GM12878 (cell line): Measurements from ENCODE around the gene KCNK5. TPM values are rescaled to one million over a fixed set of nuclear protein-coding genes. Genes with fewer than 3 reads are reported as not detected.

Experiments
- ATAC-seq: fragments of 200-7000 bp; cut with Tn5 transposase; 3 replicates; pipeline ENCODE4 v1.9.1; 2020; ENCODE audit warnings: mild to moderate bottlenecking, moderate library complexity
- BruUV-seq: library from RNA; stranded (reverse); fragments of 400-500 nt; replicated peaks from 2 replicates; lab custom pipeline; 2021; lab: Mats Ljungman, UMichigan
- CTCF ChIA-PET: fragments of 300-600 bp; sonication (Branson Sonifier 250); formaldehyde crosslinking; extraction: SDS; loops from one replicate; lab custom pipeline; 2021; ENCODE audit warnings: inconsistent platforms; lab: Yijun Ruan, JAX
- POLR2A ChIA-PET: fragments of 350-600 bp; formaldehyde crosslinking; extraction: SDS; loops from one replicate; lab custom pipeline; 2021; ENCODE audit warnings: inconsistent platforms; lab: Charles Lee
- RAD21 ChIA-PET: fragments of 300-600 bp; sonication (Branson Sonifier 250); formaldehyde crosslinking; loops from one replicate; lab custom pipeline; 2023; ENCODE audit warnings: antibody characterized with exemption; ENCODE audit not compliant: unreplicated experiment; lab: Charles Lee
- SMC1A ChIA-PET: fragments of 300-600 bp; sonication (Branson Sonifier 250); formaldehyde crosslinking; loops from one replicate; lab custom pipeline; 2023; ENCODE audit not compliant: unreplicated experiment, uncharacterized antibody; lab: Charles Lee
- DNase-seq: peaks from one replicate; pipeline ENCODE4 v3.0.0-alpha.2; 2011; ENCODE audit warnings: low read depth, low spot score
- FAIRE-seq: peaks from 3 replicates; lab custom pipeline; 2011; peaks lifted over from hg19 to GRCh38; lab: Jason Lieb, UNC
- H2AFZ ChIP-seq: 2 replicates; pipeline ENCODE4 v1.6.0; 2011; ENCODE audit warnings: low read depth, low read length, control low read depth; ENCODE audit not compliant: control insufficient read depth
- H3K27ac ChIP-seq: 2 replicates; pipeline ENCODE4 v1.5.1; 2011; ENCODE audit warnings: control low read depth; ENCODE audit not compliant: control insufficient read depth, insufficient read depth
- H3K27me3 ChIP-seq, 2 experiments: replicated peaks in 1 of 2; 2 replicates each; pipeline versions ENCODE4 v1.6.0 to v1.6.1; 2011; ENCODE audit warnings: low read length in 1 of 2; ENCODE audit not compliant: control insufficient read depth in 2 of 2, insufficient read depth in 2 of 2
- H3K36me3 ChIP-seq, 2 experiments: 2 replicates each; pipeline ENCODE4 v1.5.1; 2011; ENCODE audit warnings: low read length in 1 of 2; ENCODE audit not compliant: control insufficient read depth in 2 of 2, insufficient read depth in 2 of 2
- H3K4me1 ChIP-seq: 2 replicates; pipeline ENCODE4 v1.6.1; 2011; ENCODE audit warnings: mild to moderate bottlenecking, low read length, moderate library complexity, mixed read lengths; ENCODE audit not compliant: control insufficient read depth, insufficient read depth
- H3K4me2 ChIP-seq: 2 replicates; pipeline ENCODE4 v1.6.0; 2011; ENCODE audit warnings: control low read depth; ENCODE audit not compliant: control insufficient read depth, insufficient read depth
- H3K4me3 ChIP-seq: fragments of 200-600 bp; sonication (generic); 2 replicates; pipeline ENCODE4 v1.5.1; 2016
- H3K79me2 ChIP-seq: 2 replicates; pipeline ENCODE4 v1.6.0; 2011; ENCODE audit warnings: low read length; ENCODE audit not compliant: control insufficient read depth, insufficient read depth
- H3K9ac ChIP-seq: 2 replicates; pipeline ENCODE4 v1.8.0; 2011; ENCODE audit warnings: low read length, control low read depth, mixed read lengths; ENCODE audit not compliant: control insufficient read depth, insufficient read depth
- H3K9me3 ChIP-seq: replicated peaks from 3 replicates; pipeline ENCODE4 v1.5.1; 2011; ENCODE audit warnings: mild to moderate bottlenecking, low read length; ENCODE audit not compliant: control insufficient read depth, insufficient read depth
- H4K20me1 ChIP-seq: 2 replicates; pipeline ENCODE4 v1.6.0; 2011; ENCODE audit not compliant: control insufficient read depth, insufficient read depth
- CHD1 ChIP-seq: IDR thresholded peaks from 2 replicates; pipeline ENCODE4 v1.6.1; 2012; ENCODE audit warnings: low read depth, low read length, improper control_type of control experiment
- ESRRA ChIP-seq: IDR thresholded peaks from 2 replicates; pipeline ENCODE4 v1.6.1; 2012; ENCODE audit warnings: mild to moderate bottlenecking, low read length, improper control_type of control experiment
- HDAC6 ChIP-seq: fragments of 200-600 bp; sonication (generic); IDR thresholded peaks from one replicate; pipeline ENCODE4 v1.8.0; 2017; ENCODE audit warnings: antibody characterized with exemption; ENCODE audit not compliant: unreplicated experiment
- KLF5 ChIP-seq: fragments of 450-650 bp; IDR thresholded peaks from 2 replicates; pipeline ENCODE4 v1.6.1; 2014; ENCODE audit warnings: mild to moderate bottlenecking; ENCODE audit not compliant: partially characterized antibody
- NKRF ChIP-seq: fragments of 450-650 bp; conservative IDR thresholded peaks from 2 replicates; pipeline ENCODE4 v1.6.1; 2017; ENCODE audit warnings: mild to moderate bottlenecking, moderate library complexity
- SKIL ChIP-seq: fragments of 450-650 bp; IDR thresholded peaks from 2 replicates; pipeline ENCODE4 v1.6.1; 2017; ENCODE audit warnings: mild to moderate bottlenecking, low read depth, inconsistent platforms; ENCODE audit not compliant: poor library complexity, severe bottlenecking
- SREBF1 ChIP-seq: IDR thresholded peaks from 2 replicates; pipeline ENCODE4 v1.6.1; 2012; ENCODE audit warnings: mild to moderate bottlenecking, low read length
- SRF ChIP-seq, 2 experiments: IDR thresholded peaks; 2 replicates each; pipeline ENCODE4 v1.6.1; 2011; ENCODE audit warnings: low read depth in 2 of 2, low read length in 2 of 2, mild to moderate bottlenecking in 1 of 2, moderate library complexity in 1 of 2
- TAF1 ChIP-seq: IDR thresholded peaks from 2 replicates; pipeline ENCODE4 v1.6.1; 2011; ENCODE audit warnings: mild to moderate bottlenecking, low read depth, low read length, borderline replicate concordance
- TCF3 ChIP-seq: IDR thresholded peaks from 2 replicates; pipeline ENCODE4 v1.6.1; 2012; ENCODE audit warnings: low read depth, mild to moderate bottlenecking, low read length, borderline replicate concordance; ENCODE audit not compliant: insufficient read depth
- WGBS: methylation state at CpG from one replicate; pipeline ENCODE4 v1.1.6; 2016; ENCODE audit warnings: low lambda C conversion rate; ENCODE audit not compliant: insufficient replicate concordance, insufficient coverage; ENCODE audit errors: missing lambda C conversion rate; 5-methylcytosine and 5-hydroxymethylcytosine counted together
- in situ Hi-C: fragments of 300-500 bp; cut with MboI; formaldehyde crosslinking; loops from 9 replicates; pipeline ENCODE4 v1.14.3; 2018; ENCODE audit warnings: mixed read lengths
- intact Hi-C: fragments of 100-400 bp; cut with micrococcal nuclease; formaldehyde crosslinking; loops from one replicate; pipeline ENCODE4 v1.14.2; 2022; ENCODE audit not compliant: unreplicated experiment
- polyA plus RNA-seq, 11 experiments: library from polyadenylated mRNA; depleted of rRNA in 4 of 11; unstranded in 6 of 11; stranded (reverse) in 5 of 11; fragments of >200 nt; fragmentation: Nextera tagmentation in 4 of 11; fragmentation: Illumina TruSeq in 1 of 11; extraction: Ambion mirVana in 4 of 11; extraction: Trizol in 1 of 11; gene quantifications; 1 replicate in 1 of 11; 2 replicates in 10 of 11; pipeline versions ENCODE4 v1.2.1 to v1.2.3, GENCODE V29; 2011 to 2016; ENCODE audit warnings: inconsistent platforms in 2 of 11, missing spikeins in 2 of 11, low read depth in 1 of 11
- total RNA-seq, 4 experiments: library from RNA; depleted of rRNA in 3 of 4; stranded (reverse); fragments of >200 nt in 3 of 4; fragmentation: Illumina TruSeq in 1 of 4; extraction: Trizol in 1 of 4; gene quantifications; 2 replicates each; pipeline versions ENCODE4 v1.2.1 to v1.2.3, GENCODE V29; 2013 to 2021

The KCNK5 gene
- total and polyA plus RNA-seq, 10 of the 15 experiments (the other 5 are each of a cell fraction or from before 2014, with no cell fraction given) = 0.11 to 4.2 (median 2.1) TPM

- H3K27ac ChIP-seq = no peak overlapping the region
- ATAC-seq (no peak), FAIRE-seq (no peak), DNase-seq (no peak)
- H2AFZ ChIP-seq = no peak overlapping the region
- H3K9me3 ChIP-seq = no peaks in the 10 kb centered on the region
- WGBS = 25% methylated on average over 6 of the region's 6 CpGs
- POLR2A ChIA-PET = no interaction called here
- CTCF ChIA-PET = no interaction called here
- H3K36me3 ChIP-seq = no peaks in the 10 kb centered on the region
- intact Hi-C loops (loop anchor here (10.0 kb wide), 1 partner anchor 159 kb away; no protein-coding TSS in a partner anchor), in situ Hi-C loops (no loop called here)
- H4K20me1 ChIP-seq = no peaks in the 10 kb centered on the region
- SMC1A ChIA-PET = no interaction called here
- TF ChIP-seq CHD1 (no peak), KLF5 (no peak), SREBF1 (no peak), ESRRA (no peak), HDAC6 (no peak), TCF3 (no peak), SKIL (no peak), TAF1 (no peak), NKRF (no peak), SRF (IDR thresholded peaks at IDR 0.05; ENCODE audit: low read depth in 2 of 2, low read length in 2 of 2) (no peak)
- H3K27me3 ChIP-seq = peaks cover 0 to 2% of the 10 kb centered on the region in 2 experiments; a peak in 2 of 4 replicates
- no peak overlapping the region for H3K4me2 ChIP-seq
- BruUV-seq = no TSS peak
- H3K4me1 ChIP-seq = no peaks in the 10 kb centered on the region
- no peaks in the 10 kb centered on the region for H3K79me2 ChIP-seq
- no peak overlapping the region for H3K9ac ChIP-seq
- RAD21 ChIA-PET = no interaction called here
- no peak overlapping the region for H3K4me3 ChIP-seq
Observed at GRCh38 chr6:39153766-39154397, 75.4 kb downstream of the KCNK5 start.
